Dermis blood vessel endothelial cell (primary cell): ENCODE data around the gene PIAS3. TPM values are rescaled to one million over a fixed set of nuclear protein-coding genes. Genes with fewer than 3 reads are reported as not detected.
"Not testable (repeated sequence)": the region's sequence is repeated elsewhere in the genome, so short reads cannot be mapped to it uniquely, and the experiment has no call there.

Experiments used
- DNase-seq: peaks from one replicate; pipeline ENCODE4 v3.0.0; 2010
- total RNA-seq: library from RNA; depleted of rRNA; stranded (reverse); fragments of >200 nt; gene quantifications from 2 replicates; pipeline ENCODE4 v1.2.3, GENCODE V29; 2014

The PIAS3 gene
- total RNA-seq, 1 donor from 2014 or later: 6.1 TPM

- peak; percentile 92 for DNase-seq
Observed at GRCh38 chr1:145823565-145824498, 35.0 kb downstream of the PIAS3 start, which contains the start of the genes POLR3C and RNF115. Gene POLR3C (plus strand): TSS chr1:145824200. CDS start chr1:145825777, 1,577 bp downstream. Gene RNF115 (minus strand): TSS chr1:145824095. CDS start chr1:145823873, 222 bp downstream.

GRCh38 chr1:145822779-145823331 is 36.0 kb downstream of the PIAS3 start:
- DNase-seq: not testable (repeated sequence)

GRCh38 chr1:145818095-145818494 is 40.8 kb downstream of the PIAS3 start:
- DNase-seq: not testable (repeated sequence)

- not testable (repeated sequence) for DNase-seq
Observed at GRCh38 chr1:145812977-145813810, 45.7 kb downstream of the PIAS3 start.

GRCh38 chr1:145806844-145807243 is 52.0 kb downstream of the PIAS3 start:
- no peak for DNase-seq

GRCh38 chr1:145806408-145806807 is 52.5 kb downstream of the PIAS3 start:
- no peak for DNase-seq

- DNase-seq: no peak
Observed at GRCh38 chr1:145805057-145805456, 53.8 kb downstream of the PIAS3 start.

GRCh38 chr1:145804235-145805045 is 54.4 kb downstream of the PIAS3 start:
- no peak for DNase-seq

- DNase-seq: no peak
Observed at GRCh38 chr1:145799806-145800205, 59.1 kb downstream of the PIAS3 start.

Other genes with a start within 250 kb of the PIAS3 start
- gene PDZK1, start 151.7 kb downstream of the PIAS3 start, total RNA-seq: 0.33 and 0.34 TPM in 2 replicates
- not detected in 2 replicates for gene CD160, start 139.6 kb downstream of the PIAS3 start, total RNA-seq
- 13.9 and 15.3 TPM in 2 replicates for gene RNF115, start 35.0 kb downstream of the PIAS3 start, total RNA-seq
- 27.5 and 29.3 TPM in 2 replicates for gene POLR3C, start 34.9 kb downstream of the PIAS3 start, total RNA-seq
- 2.4 TPM in 2 replicates for gene NUDT17, start 13.5 kb downstream of the PIAS3 start, total RNA-seq
- gene ANKRD35, start 26.8 kb upstream of the PIAS3 start, total RNA-seq: 0.09 and 0.17 TPM in 2 replicates
- gene ITGA10, start 51.0 kb upstream of the PIAS3 start, total RNA-seq: 3.9 and 4.6 TPM in 2 replicates
- 34.0 and 41.4 TPM in 2 replicates for gene PEX11B, start 59.6 kb upstream of the PIAS3 start, total RNA-seq
- gene RBM8A, start 68.4 kb upstream of the PIAS3 start, total RNA-seq: 187 and 192 TPM in 2 replicates
- gene LIX1L, start 98.9 kb upstream of the PIAS3 start, total RNA-seq: 21.1 and 29.7 TPM in 2 replicates
- gene ANKRD34A, start 105.5 kb upstream of the PIAS3 start, total RNA-seq: under 0.01 TPM in 2 replicates
- gene POLR3GL, start 105.6 kb upstream of the PIAS3 start, total RNA-seq: 17.1 and 17.2 TPM in 2 replicates
- gene TXNIP, start 137.5 kb upstream of the PIAS3 start, total RNA-seq: 108 and 151 TPM in 2 replicates
- not detected in 2 replicates for gene HJV, start 162.7 kb upstream of the PIAS3 start, total RNA-seq